ENCODE data around the gene ELOVL7.

The ELOVL7 gene

GRCh38 chr5:60789551-60789950 lies 54.5 kb downstream of the ELOVL7 start:
- no peak for TF ChIP-seq CTCF (IDR thresholded peaks at IDR 0.05; ENCODE audit: control insufficient read depth, insufficient read depth, low read depth, low read length, missing control alignments)
- no peak for DNase-seq (ENCODE audit: low read depth)
- H3K4me3 ChIP-seq (ENCODE audit: control insufficient read depth, low read depth, low read length), result no peak overlapping the region

DNA sequence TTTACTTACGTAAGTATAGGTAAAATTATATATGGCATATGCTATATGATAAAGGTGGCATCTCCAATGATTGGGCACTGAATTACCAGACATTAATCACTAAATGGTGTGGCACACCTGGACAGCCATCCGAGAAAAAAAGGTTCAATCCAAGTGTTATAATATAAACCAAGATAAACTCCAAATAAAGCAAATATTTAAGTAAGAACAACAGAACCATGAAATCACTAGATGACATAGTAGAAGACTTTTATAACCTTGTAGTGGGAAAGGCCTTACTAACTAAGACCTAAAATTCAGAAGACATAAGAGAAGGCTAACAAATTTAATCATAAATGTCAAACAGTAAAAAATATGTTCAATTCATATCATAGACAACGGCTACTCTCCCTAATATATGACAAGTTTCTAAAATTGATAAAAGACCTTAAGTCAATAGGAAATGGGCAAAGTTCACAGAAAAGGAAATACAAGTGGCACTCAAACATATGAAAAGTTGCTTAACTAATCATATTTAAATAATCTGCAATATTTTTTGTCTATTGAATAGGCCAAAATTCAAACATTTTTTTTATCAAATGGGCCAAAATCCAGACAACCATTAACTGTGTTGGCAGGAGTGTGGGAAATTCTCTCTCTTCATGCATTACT lies 55.1 kb downstream of the ELOVL7 start:
- no peak for DNase-seq (ENCODE audit: low read depth)
- no peak for TF ChIP-seq CTCF (IDR thresholded peaks at IDR 0.05; ENCODE audit: control insufficient read depth, insufficient read depth, low read depth, low read length, missing control alignments)
- no peak overlapping the region for H3K4me3 ChIP-seq (ENCODE audit: control insufficient read depth, low read depth, low read length)

DNA sequence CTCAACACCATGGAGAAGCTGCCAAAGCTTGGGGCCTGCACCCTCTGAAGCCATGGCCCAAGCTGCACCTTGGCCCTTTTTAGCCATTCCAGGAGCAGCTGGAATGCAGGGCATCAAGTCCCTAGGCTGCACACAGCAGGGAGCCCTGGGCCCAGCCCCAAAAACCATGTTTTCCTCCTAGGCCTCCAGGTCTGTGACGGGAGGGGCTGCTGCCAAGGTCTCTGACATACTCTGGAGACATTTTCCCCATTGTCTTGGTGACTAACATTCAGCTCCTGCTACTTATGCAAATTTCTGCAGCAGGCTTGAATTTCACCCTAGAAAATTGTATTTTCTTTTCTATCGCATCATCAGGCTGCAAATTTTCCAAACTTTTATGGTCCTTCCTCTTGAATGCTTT lies 64.6 kb downstream of the ELOVL7 start:
- TF ChIP-seq CTCF (IDR thresholded peaks at IDR 0.05; ENCODE audit: control insufficient read depth, insufficient read depth, low read depth, low read length, missing control alignments), result no peak
- DNase-seq (ENCODE audit: low read depth), result no peak
- H3K4me3 ChIP-seq (ENCODE audit: control insufficient read depth, low read depth, low read length), result no peak overlapping the region

- H3K4me3 ChIP-seq (ENCODE audit: control insufficient read depth, low read depth, low read length), result no peak overlapping the region
- DNase-seq (ENCODE audit: low read depth), result no peak
- TF ChIP-seq CTCF (IDR thresholded peaks at IDR 0.05; ENCODE audit: control insufficient read depth, insufficient read depth, low read depth, low read length, missing control alignments), result no peak
Measured at GRCh38 chr5:60776343-60776742, 67.7 kb downstream of the ELOVL7 start.

- DNase-seq (ENCODE audit: low read depth), result no peak
- no peak for TF ChIP-seq CTCF (IDR thresholded peaks at IDR 0.05; ENCODE audit: control insufficient read depth, insufficient read depth, low read depth, low read length, missing control alignments)
- H3K4me3 ChIP-seq (ENCODE audit: control insufficient read depth, low read depth, low read length), result no peak overlapping the region
Measured at GRCh38 chr5:60765019-60765709, 78.9 kb downstream of the ELOVL7 start.

GRCh38 chr5:60763061-60763460 lies 81.0 kb downstream of the ELOVL7 start:
- no peak for DNase-seq (ENCODE audit: low read depth)
- TF ChIP-seq CTCF (IDR thresholded peaks at IDR 0.05; ENCODE audit: control insufficient read depth, insufficient read depth, low read depth, low read length, missing control alignments), result no peak
- H3K4me3 ChIP-seq (ENCODE audit: control insufficient read depth, low read depth, low read length), result no peak overlapping the region
